Heart left ventricle (tissue), 13 donors: ENCODE measurements around the gene RAD51B.

Source experiments
- CTCF ChIP-seq, 12 donors: fragments of 200-600 bp; sonication (generic) in 4 of 12; IDR thresholded peaks; one replicate each; pipeline versions ENCODE4 v1.5.0 to v1.8.0; 2018 to 2022; ENCODE audit warnings: antibody characterized with exemption in 12 of 12, mild to moderate bottlenecking in 5 of 12
- POLR2A ChIP-seq, 2 donors: fragments of 450-650 bp; IDR thresholded peaks; one replicate each; pipeline ENCODE4 v1.6.1; 2017; ENCODE audit warnings: antibody characterized with exemption in 2 of 2, mild to moderate bottlenecking in 2 of 2, moderate library complexity in 2 of 2
- donor health status: ischemic (EF 13 %, LVEDD 7.1; RV severe dilation, severe dysfunction).
- donor health status: DM: no; HTN: yes; CAD: no.
- donor health status: DM: no; HTN: no; CAD: no.
- donor health status: ischemic (EF 25% LVEDD 6.9; RV normal size, moderate dysfunction).
- donor health status: ischemic (EF 25% LVEDD 5.7; RV mildly dilated, moderate dysfunction).
- donor health status: ischemic (EF 35%, LVEDD 5.7; RV mildly dilated, moderate dysfunction).
- donor health status: nonischemic (EF 11% LVEDD 7.7; RV severe dilation, severe dysfunction).
- donor health status: DM: yes; HTN: yes; CAD: no.
- donor health status: PGD.
- donor health status: ischemic (EF 29% LVEDD 5.4; RV normal size, mild dysfunction).
- donor health status: nonischemic (EF 23%, LVEDD 6.1; RV moderate dilation, normal function).

GRCh38 chr14:67916430-67916829, 96.9 kb downstream of the RAD51B start:
- TF ChIP-seq CTCF (IDR thresholded peaks at IDR 0.05), result no peak
- TF ChIP-seq POLR2A (IDR thresholded peaks at IDR 0.05), result no peak
